ENCODE data around the gene NTSR2. TPM values are rescaled to one million over a fixed set of nuclear protein-coding genes. Genes with fewer than 3 reads are reported as not detected.

Gene NTSR2
- total RNA-seq, 1 donor from 2014 or later: not detected

DNA sequence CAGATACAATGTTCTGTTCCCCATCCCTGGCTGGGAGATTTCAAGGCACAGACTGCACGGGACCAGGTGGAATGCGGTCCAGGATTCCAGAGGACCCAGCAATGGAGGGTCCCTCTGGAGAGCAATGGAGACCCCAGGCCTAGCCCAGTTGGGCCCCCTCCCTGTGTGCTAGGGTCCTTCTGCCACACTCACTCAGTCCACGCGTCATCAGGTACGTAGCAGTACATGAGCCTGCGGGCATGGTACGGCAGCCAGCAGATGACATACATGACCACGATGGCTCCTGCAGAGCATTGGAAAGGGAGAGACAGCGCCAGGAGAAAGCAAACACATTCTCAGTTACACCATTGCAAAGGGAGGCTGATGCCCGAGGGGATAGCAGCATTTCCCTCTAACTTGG lies 10.1 kb downstream of the NTSR2 start:
- Histone ChIP-seq H3K27me3 (no peaks in the 10 kb centered on the region), H3F3A (ENCODE audit: low read depth) (no peaks in the 10 kb centered on the region), H4K20me1 (ENCODE audit: low read depth) (no peaks in the 10 kb centered on the region), H3K79me2 (ENCODE audit: low read depth) (no peaks in the 10 kb centered on the region), H2AFZ (replicated peaks) (no peak overlapping the region), H3K9ac (no peak overlapping the region), H3K4me2 (no peak overlapping the region), H3K4me1 (no peaks in the 10 kb centered on the region), H3K4me3 (no peak overlapping the region), H3K27ac (no peak overlapping the region), H3K36me3 (no peaks in the 10 kb centered on the region), H3K9me3 (ENCODE audit: low read depth) (peaks cover 4% of the 10 kb centered on the region)
- DNase-seq (ENCODE audit: low spot score): no peak
- Mint-ChIP-seq H3K9me3 (peaks cover 11% of the 10 kb centered on the region), H3K4me3 (no peak overlapping the region), H3K27ac (no peak overlapping the region), H3K4me1 (no peaks in the 10 kb centered on the region), H3K36me3 (no peaks in the 10 kb centered on the region), H3K27me3 (ENCODE audit: insufficient read depth, low read depth) (no peaks in the 10 kb centered on the region)
- TF ChIP-seq EZH2phosphoT487 (IDR thresholded peaks at IDR 0.05): no peak
- no peak for TF ChIP-seq CTCF (IDR thresholded peaks at IDR 0.05)
- TF ChIP-seq EZH2 (IDR thresholded peaks at IDR 0.05): no peak

DNA sequence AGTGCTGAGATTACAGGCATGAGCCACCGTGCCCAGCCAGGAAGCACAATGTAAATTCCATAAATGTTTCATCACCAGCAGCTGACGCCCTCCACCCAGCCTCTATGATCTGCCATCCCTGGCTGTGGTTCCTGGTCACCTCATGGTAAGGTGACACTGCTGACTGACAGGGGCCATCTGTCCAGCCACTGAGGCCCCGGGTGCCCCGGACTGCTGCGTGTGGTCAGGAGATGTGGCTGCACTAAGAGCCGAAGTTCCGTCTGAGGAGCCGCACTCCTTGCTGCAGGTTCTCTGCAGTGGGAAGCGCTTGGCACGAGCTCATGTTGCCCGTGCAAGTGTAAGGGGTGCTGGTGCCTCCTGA lies 10.9 kb downstream of the NTSR2 start:
- Mint-ChIP-seq H3K9me3 (peaks cover 11% of the 10 kb centered on the region), H3K4me3 (no peak overlapping the region), H3K27ac (no peak overlapping the region), H3K36me3 (no peaks in the 10 kb centered on the region), H3K4me1 (no peaks in the 10 kb centered on the region), H3K27me3 (ENCODE audit: insufficient read depth, low read depth) (no peaks in the 10 kb centered on the region)
- Histone ChIP-seq H4K20me1 (ENCODE audit: low read depth) (no peaks in the 10 kb centered on the region), H3K27me3 (no peaks in the 10 kb centered on the region), H2AFZ (replicated peaks) (no peak overlapping the region), H3K4me2 (no peak overlapping the region), H3K36me3 (no peaks in the 10 kb centered on the region), H3K79me2 (ENCODE audit: low read depth) (no peaks in the 10 kb centered on the region), H3K27ac (no peak overlapping the region), H3K9ac (no peak overlapping the region), H3F3A (ENCODE audit: low read depth) (no peaks in the 10 kb centered on the region), H3K4me3 (no peak overlapping the region), H3K9me3 (ENCODE audit: low read depth) (peaks cover 4% of the 10 kb centered on the region), H3K4me1 (no peaks in the 10 kb centered on the region)
- no peak for DNase-seq (ENCODE audit: low spot score)
- no peak for TF ChIP-seq CTCF (IDR thresholded peaks at IDR 0.05)
- TF ChIP-seq EZH2 (IDR thresholded peaks at IDR 0.05): no peak
- TF ChIP-seq EZH2phosphoT487 (IDR thresholded peaks at IDR 0.05): no peak

- no peak overlapping the region for H3K27ac Mint-ChIP-seq
Observed at GRCh38 chr2:11658208-11659114, 11.5 kb downstream of the NTSR2 start.

More at GRCh38 chr2:11658208-11659114, 11.5 kb downstream of the NTSR2 start:
- Mint-ChIP-seq H3K4me3 (no peak overlapping the region), H3K27me3 (ENCODE audit: insufficient read depth, low read depth) (no peaks in the 10 kb centered on the region), H3K4me1 (no peaks in the 10 kb centered on the region), H3K36me3 (no peaks in the 10 kb centered on the region), H3K9me3 (peaks cover 10% of the 10 kb centered on the region)
- no peaks in the 10 kb centered on the region for H3K79me2 ChIP-seq (ENCODE audit: low read depth)
- no peak for DNase-seq (ENCODE audit: low spot score)
- H3K27ac ChIP-seq: no peak overlapping the region
- no peak for TF ChIP-seq CTCF (IDR thresholded peaks at IDR 0.05)
- no peak for TF ChIP-seq EZH2phosphoT487 (IDR thresholded peaks at IDR 0.05)
- no peak for TF ChIP-seq EZH2 (IDR thresholded peaks at IDR 0.05)
- H3K4me3 ChIP-seq: no peak overlapping the region
- H3F3A ChIP-seq (ENCODE audit: low read depth): no peaks in the 10 kb centered on the region
- no peaks in the 10 kb centered on the region for H3K36me3 ChIP-seq
- H2AFZ ChIP-seq (replicated peaks): no peak overlapping the region
- no peaks in the 10 kb centered on the region for H3K4me1 ChIP-seq
- H3K27me3 ChIP-seq: no peaks in the 10 kb centered on the region
- H3K9me3 ChIP-seq (ENCODE audit: low read depth): peaks cover 4% of the 10 kb centered on the region
- H4K20me1 ChIP-seq (ENCODE audit: low read depth): no peaks in the 10 kb centered on the region
- H3K9ac ChIP-seq: no peak overlapping the region
- H3K4me2 ChIP-seq: no peak overlapping the region

Measured in neural progenitor cell (in vitro differentiated cells).